Choroid plexus epithelial cell (primary cell): ENCODE measurements around the gene RAB3B.
A peak's percentile ranks its signal among the peaks of the same experiment; 100 is the strongest.
"Not testable (repeated sequence)": the region's sequence is repeated elsewhere in the genome, so short reads cannot be mapped to it uniquely, and the experiment has no call there.

Experiments
- DNase-seq: peaks from one replicate; pipeline ENCODE4 v3.0.0-alpha.2; 2010; ENCODE audit warnings: low read depth
- H3K4me3 ChIP-seq: 2 replicates; pipeline ENCODE4 v1.5.1; 2011; ENCODE audit warnings: low read depth, mild to moderate bottlenecking, control low read depth, low read length, moderate library complexity
- TF ChIP-seq, protein P1 (sequence below): conservative IDR thresholded peaks from 2 replicates; pipeline ENCODE4 v1.5.1; 2011; ENCODE audit warnings: low read depth, mild to moderate bottlenecking, control low read depth, inconsistent platforms, low read length, moderate library complexity

The RAB3B gene

DNA sequence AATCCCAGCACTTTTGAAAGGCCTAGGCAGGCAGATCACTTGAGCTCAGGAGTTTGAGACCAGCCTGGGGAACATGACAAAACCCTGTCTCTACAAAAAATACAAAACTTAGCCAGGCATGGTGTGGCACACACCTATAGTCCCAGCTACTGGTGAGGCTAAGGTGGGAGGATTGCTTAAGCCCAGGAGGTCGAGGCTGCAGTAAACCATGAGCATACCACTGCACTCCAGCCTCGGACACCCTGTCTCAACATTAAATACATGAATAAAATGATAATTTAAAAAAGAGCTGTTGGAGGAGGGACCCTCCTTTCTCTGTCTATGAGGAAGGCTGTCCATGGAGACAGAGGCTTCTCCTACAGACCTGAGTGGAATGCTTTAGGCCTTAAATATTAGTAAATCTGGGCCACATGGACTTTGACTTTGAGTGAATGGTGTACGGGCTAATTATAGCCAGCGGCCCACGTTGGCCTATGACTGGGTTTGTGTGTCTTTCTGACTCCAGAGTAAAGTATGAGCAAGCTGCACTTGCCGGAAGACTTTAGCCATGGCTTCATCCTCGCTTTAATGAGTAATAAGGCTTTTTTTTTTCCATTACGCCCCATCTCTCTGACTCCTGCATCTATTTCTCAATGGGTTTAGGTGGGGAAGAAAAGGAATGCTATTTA is 21.3 kb downstream of the RAB3B start:
- peak; percentile 89 for DNase-seq
- no peak overlapping the region for H3K4me3 ChIP-seq
- TF ChIP-seq, protein P1, sequence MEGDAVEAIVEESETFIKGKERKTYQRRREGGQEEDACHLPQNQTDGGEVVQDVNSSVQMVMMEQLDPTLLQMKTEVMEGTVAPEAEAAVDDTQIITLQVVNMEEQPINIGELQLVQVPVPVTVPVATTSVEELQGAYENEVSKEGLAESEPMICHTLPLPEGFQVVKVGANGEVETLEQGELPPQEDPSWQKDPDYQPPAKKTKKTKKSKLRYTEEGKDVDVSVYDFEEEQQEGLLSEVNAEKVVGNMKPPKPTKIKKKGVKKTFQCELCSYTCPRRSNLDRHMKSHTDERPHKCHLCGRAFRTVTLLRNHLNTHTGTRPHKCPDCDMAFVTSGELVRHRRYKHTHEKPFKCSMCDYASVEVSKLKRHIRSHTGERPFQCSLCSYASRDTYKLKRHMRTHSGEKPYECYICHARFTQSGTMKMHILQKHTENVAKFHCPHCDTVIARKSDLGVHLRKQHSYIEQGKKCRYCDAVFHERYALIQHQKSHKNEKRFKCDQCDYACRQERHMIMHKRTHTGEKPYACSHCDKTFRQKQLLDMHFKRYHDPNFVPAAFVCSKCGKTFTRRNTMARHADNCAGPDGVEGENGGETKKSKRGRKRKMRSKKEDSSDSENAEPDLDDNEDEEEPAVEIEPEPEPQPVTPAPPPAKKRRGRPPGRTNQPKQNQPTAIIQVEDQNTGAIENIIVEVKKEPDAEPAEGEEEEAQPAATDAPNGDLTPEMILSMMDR = no peak

DNA sequence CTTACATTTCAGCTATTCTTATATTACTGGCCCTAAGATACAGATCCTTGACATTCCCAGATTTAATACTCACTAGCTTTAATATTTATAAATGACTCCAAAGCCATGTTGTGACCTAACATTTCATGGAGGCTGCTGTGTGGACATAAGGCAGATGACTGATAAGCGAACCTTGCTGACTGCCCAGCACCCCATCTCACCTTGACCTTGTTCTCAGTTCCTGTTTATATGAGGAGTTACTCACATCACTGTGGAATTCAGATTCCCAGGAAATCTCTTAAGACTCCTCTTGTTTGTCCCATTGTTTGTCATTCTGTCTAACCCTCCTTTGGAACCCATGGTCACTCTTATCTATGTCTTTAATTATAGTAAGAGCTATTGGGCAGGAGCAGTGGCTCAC is 21.9 kb downstream of the RAB3B start:
- TF ChIP-seq, protein P1 = no peak
- DNase-seq = no peak
- H3K4me3 ChIP-seq = no peak overlapping the region

DNA sequence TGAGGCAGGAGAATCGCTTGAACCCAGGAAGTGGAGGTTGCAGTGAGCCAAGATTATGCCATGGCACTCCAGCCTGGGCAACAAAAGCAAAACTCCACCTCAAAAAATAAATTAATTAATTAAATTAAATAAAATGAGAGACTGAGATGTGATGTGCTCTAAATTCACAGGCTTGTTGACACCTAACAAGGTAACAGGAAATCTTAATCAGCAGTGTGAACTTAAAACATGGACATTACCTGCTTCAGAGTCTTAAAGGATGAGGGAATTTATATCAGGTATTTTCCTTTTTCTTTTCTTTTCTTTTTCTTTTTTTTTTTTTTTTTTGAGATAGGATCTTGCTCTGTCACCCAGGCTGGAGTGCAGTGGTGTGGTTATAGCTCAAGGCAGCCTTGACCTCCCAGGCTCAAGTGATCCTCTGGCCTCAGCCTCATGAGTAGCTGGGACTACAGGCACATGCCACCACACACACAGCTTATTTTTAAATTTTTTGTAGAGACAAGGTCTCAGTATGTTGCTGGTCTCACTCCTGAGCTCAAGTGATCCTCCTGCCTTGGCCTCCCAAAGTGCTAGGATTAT is 23.2 kb downstream of the RAB3B start:
- not testable (repeated sequence) for DNase-seq

GRCh38 chr1:51966559-51966958 is 23.9 kb downstream of the RAB3B start:
- DNase-seq = no peak
- TF ChIP-seq, protein P1 = no peak
- H3K4me3 ChIP-seq = no peak overlapping the region

More for the DNA sequence above, 23.2 kb downstream of the RAB3B start:
- H3K4me3 ChIP-seq = not testable (repeated sequence)

- no peak for DNase-seq
- H3K4me3 ChIP-seq = no peak overlapping the region
- TF ChIP-seq, protein P1 = no peak
Observed at GRCh38 chr1:51964309-51964696, 26.2 kb downstream of the RAB3B start.

GRCh38 chr1:51963592-51964308 is 26.8 kb downstream of the RAB3B start:
- no peak for DNase-seq
- H3K4me3 ChIP-seq = no peak overlapping the region
- TF ChIP-seq, protein P1 = no peak

- TF ChIP-seq, protein P1 = no peak
- no peak overlapping the region for H3K4me3 ChIP-seq
- DNase-seq = no peak
Observed at GRCh38 chr1:51962486-51963356, 27.8 kb downstream of the RAB3B start.
